B cell (primary cell): ENCODE measurements around the gene RBKS.

Experiments used
- CTCF ChIP-seq: fragments of 200-600 bp; IDR thresholded peaks from one replicate; pipeline ENCODE4 v1.8.0; 2022; ENCODE audit warnings: antibody characterized with exemption, mild to moderate bottlenecking
- EZH2 ChIP-seq: IDR thresholded peaks from 2 replicates; pipeline ENCODE4 v1.6.1; 2012; ENCODE audit warnings: borderline replicate concordance, low read depth, mild to moderate bottlenecking, moderate library complexity, low read length; ENCODE audit not compliant: insufficient read depth, poor library complexity, severe bottlenecking

- TF ChIP-seq CTCF, result no peak
- TF ChIP-seq EZH2, result no peak
Observed at GRCh38 chr2:27921424-27921823, 31.2 kb upstream of the RBKS start.
